Osteoblast (primary cell): ENCODE measurements around the gene FAM219B. TPM values are rescaled to one million over a fixed set of nuclear protein-coding genes. Genes with fewer than 3 reads are reported as not detected.
A peak's percentile ranks its signal among the peaks of the same experiment; 100 is the strongest.
"Not testable (repeated sequence)": the region's sequence is repeated elsewhere in the genome, so short reads cannot be mapped to it uniquely, and the experiment has no call there.

ENCODE experiments used
- DNase-seq: peaks from one replicate; pipeline ENCODE4 v3.0.0; 2011; ENCODE audit warnings: low spot score, mixed read lengths; ENCODE audit not compliant: insufficient read length; ENCODE audit errors: missing footprints
- H2AFZ ChIP-seq: 2 replicates; pipeline ENCODE4 v1.6.0; 2011; ENCODE audit warnings: mild to moderate bottlenecking, low read length
- H3K27ac ChIP-seq: 2 replicates; pipeline ENCODE4 v1.5.1; 2011; ENCODE audit warnings: mild to moderate bottlenecking, low read depth, low read length, moderate library complexity
- H3K27me3 ChIP-seq: 2 replicates; pipeline ENCODE4 v1.6.0; 2012; ENCODE audit warnings: mild to moderate bottlenecking, control low read depth, inconsistent platforms, low read length, moderate library complexity; ENCODE audit not compliant: insufficient read depth
- H3K36me3 ChIP-seq: 2 replicates; pipeline ENCODE4 v1.5.1; 2011; ENCODE audit warnings: mild to moderate bottlenecking, low read length, control low read depth, moderate library complexity; ENCODE audit not compliant: insufficient read depth
- H3K4me1 ChIP-seq: 2 replicates; pipeline ENCODE4 v1.5.1; 2011; ENCODE audit warnings: mild to moderate bottlenecking, low read length, control low read depth, moderate library complexity; ENCODE audit not compliant: insufficient read depth
- H3K4me2 ChIP-seq: 2 replicates; pipeline ENCODE4 v1.6.0; 2011; ENCODE audit warnings: mild to moderate bottlenecking, low read length; ENCODE audit not compliant: insufficient read depth
- H3K4me3 ChIP-seq: fragments of 200-600 bp; sonication (generic); 3 replicates; pipeline ENCODE4 v1.5.1; 2012; ENCODE audit warnings: mild to moderate bottlenecking, low read length, inconsistent platforms; ENCODE audit not compliant: insufficient read depth
- H3K79me2 ChIP-seq: 2 replicates; pipeline ENCODE4 v1.6.0; 2012; ENCODE audit warnings: mild to moderate bottlenecking, low read length, control low read depth, inconsistent platforms; ENCODE audit not compliant: insufficient read depth
- H3K9me3 ChIP-seq: 2 replicates; pipeline ENCODE4 v1.5.1; 2011; ENCODE audit warnings: low read depth, low read length, control low read depth
- H4K20me1 ChIP-seq: 2 replicates; pipeline ENCODE4 v1.6.0; 2012; ENCODE audit warnings: mild to moderate bottlenecking, low read length, control low read depth; ENCODE audit not compliant: insufficient read depth
- total RNA-seq: library from RNA; depleted of rRNA; stranded (reverse); fragments of >200 nt; gene quantifications from 2 replicates; pipeline ENCODE4 v1.2.3, GENCODE V29; 2012
- TF ChIP-seq, protein P1 (sequence below): IDR thresholded peaks from 2 replicates; pipeline ENCODE4 v1.5.1; 2011; ENCODE audit warnings: mild to moderate bottlenecking, low read depth, low read length, moderate library complexity; ENCODE audit errors: extremely low read depth

FAM219B gene
- total RNA-seq, 1 donor, result 36.6 TPM

GRCh38 chr15:74937272-74937589, 30.6 kb upstream of the FAM219B start:
- Histone ChIP-seq H2AFZ (peak overlapping the region; percentile 85), H3K36me3 (no peaks in the 10 kb centered on the region), H3K9me3 (no peaks in the 10 kb centered on the region), H4K20me1 (peaks cover 10% of the 10 kb centered on the region), H3K27me3 (no peaks in the 10 kb centered on the region), H3K27ac (peak overlapping the region; percentile 82), H3K4me2 (peak overlapping the region; percentile 98), H3K79me2 (peaks cover 55% of the 10 kb centered on the region), H3K4me3 (peak overlapping the region; percentile 99), H3K4me1 (peaks cover 10% of the 10 kb centered on the region)
- DNase-seq, result no peak
- TF ChIP-seq, protein P1, sequence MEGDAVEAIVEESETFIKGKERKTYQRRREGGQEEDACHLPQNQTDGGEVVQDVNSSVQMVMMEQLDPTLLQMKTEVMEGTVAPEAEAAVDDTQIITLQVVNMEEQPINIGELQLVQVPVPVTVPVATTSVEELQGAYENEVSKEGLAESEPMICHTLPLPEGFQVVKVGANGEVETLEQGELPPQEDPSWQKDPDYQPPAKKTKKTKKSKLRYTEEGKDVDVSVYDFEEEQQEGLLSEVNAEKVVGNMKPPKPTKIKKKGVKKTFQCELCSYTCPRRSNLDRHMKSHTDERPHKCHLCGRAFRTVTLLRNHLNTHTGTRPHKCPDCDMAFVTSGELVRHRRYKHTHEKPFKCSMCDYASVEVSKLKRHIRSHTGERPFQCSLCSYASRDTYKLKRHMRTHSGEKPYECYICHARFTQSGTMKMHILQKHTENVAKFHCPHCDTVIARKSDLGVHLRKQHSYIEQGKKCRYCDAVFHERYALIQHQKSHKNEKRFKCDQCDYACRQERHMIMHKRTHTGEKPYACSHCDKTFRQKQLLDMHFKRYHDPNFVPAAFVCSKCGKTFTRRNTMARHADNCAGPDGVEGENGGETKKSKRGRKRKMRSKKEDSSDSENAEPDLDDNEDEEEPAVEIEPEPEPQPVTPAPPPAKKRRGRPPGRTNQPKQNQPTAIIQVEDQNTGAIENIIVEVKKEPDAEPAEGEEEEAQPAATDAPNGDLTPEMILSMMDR, result no peak

GRCh38 chr15:74935193-74935592, 28.5 kb upstream of the FAM219B start:
- not testable (repeated sequence) for DNase-seq

GRCh38 chr15:74933573-74933972, 26.9 kb upstream of the FAM219B start:
- TF ChIP-seq, protein P1, result no peak
- no peak overlapping the region for H3K4me2 ChIP-seq
- no peaks in the 10 kb centered on the region for H3K9me3 ChIP-seq
- H3K4me1 ChIP-seq, result peaks cover 10% of the 10 kb centered on the region
- H3K4me3 ChIP-seq, result no peak overlapping the region
- H3K27ac ChIP-seq, result no peak overlapping the region
- no peaks in the 10 kb centered on the region for H3K27me3 ChIP-seq
- H4K20me1 ChIP-seq, result peaks cover 10% of the 10 kb centered on the region
- H3K36me3 ChIP-seq, result peaks cover 15% of the 10 kb centered on the region
- no peak overlapping the region for H2AFZ ChIP-seq
- DNase-seq, result no peak
- peaks cover 83% of the 10 kb centered on the region for H3K79me2 ChIP-seq

More at GRCh38 chr15:74935193-74935592, 28.5 kb upstream of the FAM219B start:
- peaks cover 10% of the 10 kb centered on the region for H4K20me1 ChIP-seq
- H3K27me3 ChIP-seq, H2AFZ ChIP-seq, H3K4me3 ChIP-seq, H3K27ac ChIP-seq, H3K36me3 ChIP-seq, H3K4me2 ChIP-seq, H3K4me1 ChIP-seq, H3K9me3 ChIP-seq: not testable (repeated sequence)
- H3K79me2 ChIP-seq, result peaks cover 72% of the 10 kb centered on the region

GRCh38 chr15:74928771-74929198, 22.1 kb upstream of the FAM219B start:
- Histone ChIP-seq H3K79me2 (peaks cover 51% of the 10 kb centered on the region), H3K9me3 (no peaks in the 10 kb centered on the region), H3K4me3 (no peak overlapping the region), H3K27me3 (no peaks in the 10 kb centered on the region), H3K4me1 (no peaks in the 10 kb centered on the region), H2AFZ (no peak overlapping the region), H3K4me2 (no peak overlapping the region), H3K27ac (no peak overlapping the region), H4K20me1 (peaks cover 3% of the 10 kb centered on the region), H3K36me3 (peaks cover 35% of the 10 kb centered on the region)
- TF ChIP-seq, protein P1, result no peak
- DNase-seq, result no peak

GRCh38 chr15:74924525-74924924, 17.9 kb upstream of the FAM219B start:
- Histone ChIP-seq H2AFZ (no peak overlapping the region), H3K36me3 (peaks cover 52% of the 10 kb centered on the region), H4K20me1 (no peaks in the 10 kb centered on the region), H3K4me3 (no peak overlapping the region), H3K9me3 (no peaks in the 10 kb centered on the region), H3K4me2 (no peak overlapping the region), H3K4me1 (no peaks in the 10 kb centered on the region), H3K27me3 (no peaks in the 10 kb centered on the region), H3K79me2 (peaks cover 15% of the 10 kb centered on the region), H3K27ac (no peak overlapping the region)
- TF ChIP-seq, protein P1, result no peak
- DNase-seq, result no peak
